WTC11 (cell line): ENCODE measurements around the gene C2CD4A. TPM values are rescaled to one million over a fixed set of nuclear protein-coding genes. Genes with fewer than 3 reads are reported as not detected.

Experiments used
- ATAC-seq: fragments of 200-7000 bp; cut with Tn5 transposase; 2 replicates; pipeline ENCODE4 v1.10.0; 2021; ENCODE audit warnings: mild to moderate bottlenecking, moderate library complexity
- CTCF ChIA-PET: fragments of 300-600 bp; sonication (Branson Sonifier 250); formaldehyde crosslinking; loops from one replicate; lab custom pipeline; 2021; ENCODE audit warnings: antibody characterized with exemption; lab: Charles Lee
- POLR2A ChIA-PET: fragments of 350-600 bp; sonication (Branson Sonifier 250); formaldehyde crosslinking; loops from one replicate; lab custom pipeline; 2021; ENCODE audit warnings: antibody characterized with exemption; lab: Charles Lee
- DNase-seq: peaks from one replicate; pipeline ENCODE4 v3.0.0; 2021; ENCODE audit warnings: low spot score
- H3K27ac Mint-ChIP-seq: 2 replicates; pipeline ENCODE4 v1.8.0; 2021; ENCODE audit warnings: mixed read lengths
- H3K27me3 Mint-ChIP-seq: 2 replicates; pipeline ENCODE4 v1.8.0; 2021; ENCODE audit warnings: low read depth, mild to moderate bottlenecking, moderate library complexity, mixed read lengths
- H3K36me3 Mint-ChIP-seq: 2 replicates; pipeline ENCODE4 v1.8.0; 2021; ENCODE audit warnings: mixed read lengths
- H3K4me1 Mint-ChIP-seq: 2 replicates; pipeline ENCODE4 v1.8.0; 2022; ENCODE audit warnings: mixed read lengths
- H3K4me3 Mint-ChIP-seq: 2 replicates; pipeline ENCODE4 v1.8.0; 2021; ENCODE audit warnings: mild to moderate bottlenecking, moderate library complexity, mixed read lengths
- H3K9me3 Mint-ChIP-seq: 2 replicates; pipeline ENCODE4 v1.8.0; 2021; ENCODE audit warnings: mixed read lengths
- CBFB ChIP-seq: sonication (generic); formaldehyde crosslinking; IDR thresholded peaks from 2 replicates; pipeline ENCODE4 v1.8.1; 2022; ENCODE audit warnings: mild to moderate bottlenecking, low read depth, missing genetic modification reagents
- ESRRA ChIP-seq: sonication (generic); formaldehyde crosslinking; IDR thresholded peaks from 2 replicates; pipeline ENCODE4 v1.8.1; 2022; ENCODE audit warnings: mild to moderate bottlenecking, missing genetic modification reagents, borderline replicate concordance
- HMGXB4 ChIP-seq: sonication (generic); formaldehyde crosslinking; IDR thresholded peaks from 2 replicates; pipeline ENCODE4 v1.8.1; 2023; ENCODE audit warnings: mild to moderate bottlenecking, moderate library complexity, missing genetic modification reagents
- IRF2 ChIP-seq: sonication (generic); formaldehyde crosslinking; IDR thresholded peaks from 2 replicates; pipeline ENCODE4 v1.8.0; 2022; ENCODE audit warnings: low read depth, missing genetic modification reagents, borderline replicate concordance
- JAZF1 ChIP-seq: fragments of 250-450 bp; sonication (Bioruptor Pico); IDR thresholded peaks from 2 replicates; pipeline ENCODE4 v1.9.0; 2021; ENCODE audit warnings: moderate library complexity, mild to moderate bottlenecking, inconsistent platforms
- KAT7 ChIP-seq: sonication (generic); formaldehyde crosslinking; IDR thresholded peaks from 2 replicates; pipeline ENCODE4 v1.8.1; 2023; ENCODE audit warnings: missing genetic modification reagents, mild to moderate bottlenecking, borderline replicate concordance
- MAX ChIP-seq: sonication (generic); formaldehyde crosslinking; IDR thresholded peaks from 2 replicates; pipeline ENCODE4 v1.8.0; 2022; ENCODE audit warnings: mild to moderate bottlenecking, missing genetic modification reagents
- NFATC4 ChIP-seq: fragments of 250-450 bp; sonication (Bioruptor Pico); IDR thresholded peaks from 2 replicates; pipeline ENCODE4 v1.9.0; 2021; ENCODE audit warnings: mild to moderate bottlenecking
- NR1H2 ChIP-seq: sonication (generic); formaldehyde crosslinking; IDR thresholded peaks from 2 replicates; pipeline ENCODE4 v1.9.0; 2021; ENCODE audit warnings: mild to moderate bottlenecking, moderate library complexity, missing genetic modification reagents
- NR3C1 ChIP-seq: sonication (generic); formaldehyde crosslinking; conservative IDR thresholded peaks from 2 replicates; pipeline ENCODE4 v1.8.1; 2023; ENCODE audit warnings: low read depth, mild to moderate bottlenecking, missing genetic modification reagents
- PREB ChIP-seq: sonication (generic); formaldehyde crosslinking; IDR thresholded peaks from 2 replicates; pipeline ENCODE4 v1.8.1; 2022; ENCODE audit warnings: mild to moderate bottlenecking, missing genetic modification reagents, moderate library complexity, borderline replicate concordance
- SMAD4 ChIP-seq: sonication (generic); formaldehyde crosslinking; IDR thresholded peaks from 2 replicates; pipeline ENCODE4 v1.8.0; 2022; ENCODE audit warnings: mild to moderate bottlenecking, missing genetic modification reagents
- SOX15 ChIP-seq: fragments of 250-450 bp; sonication (Bioruptor Pico); IDR thresholded peaks from 2 replicates; pipeline ENCODE4 v1.9.0; 2021; ENCODE audit warnings: mild to moderate bottlenecking
- STAT6 ChIP-seq: sonication (generic); formaldehyde crosslinking; conservative IDR thresholded peaks from 2 replicates; pipeline ENCODE4 v1.8.1; 2023; ENCODE audit warnings: mild to moderate bottlenecking, low read depth, missing genetic modification reagents, moderate library complexity
- ZNF281 ChIP-seq: sonication (generic); formaldehyde crosslinking; IDR thresholded peaks from 2 replicates; pipeline ENCODE4 v1.8.0; 2023; ENCODE audit warnings: mild to moderate bottlenecking, missing genetic modification reagents
- total RNA-seq: library from RNA; stranded (reverse); gene quantifications from 3 replicates; pipeline ENCODE4 v1.2.3, GENCODE V29; 2021

Gene C2CD4A
- total RNA-seq, 1 experiment from 2014 or later: 0.42 TPM

GRCh38 chr15:62094388-62094787 is 27.6 kb downstream of the C2CD4A start (continued):
- TF ChIP-seq PREB (CRISPR knock-in tag) (no peak), CBFB (CRISPR knock-in tag) (no peak), ESRRA (CRISPR knock-in tag) (no peak), NFATC4 (CRISPR knock-in tag) (no peak), HMGXB4 (no peak), IRF2 (CRISPR knock-in tag) (no peak), NR3C1 (CRISPR knock-in tag) (no peak), ZNF281 (CRISPR knock-in tag) (no peak), SMAD4 (CRISPR knock-in tag) (no peak), JAZF1 (CRISPR knock-in tag) (no peak), NR1H2 (no peak)

- ChIA-PET CTCF (interaction anchor here (1.0 kb wide), 1 partner anchor 155 kb away, joined by 3 read pairs; no protein-coding TSS in a partner anchor), POLR2A (no interaction called here)
- ATAC-seq: no peak
- H3K27me3 Mint-ChIP-seq: no peaks in the 10 kb centered on the region
- H3K36me3 Mint-ChIP-seq: no peaks in the 10 kb centered on the region
- no peak overlapping the region for H3K27ac Mint-ChIP-seq
- H3K4me3 Mint-ChIP-seq: no peak overlapping the region
- TF ChIP-seq MAX (no peak), SOX15 (CRISPR knock-in tag) (no peak), STAT6 (CRISPR knock-in tag) (no peak), KAT7 (CRISPR knock-in tag) (no peak), PREB (CRISPR knock-in tag) (no peak)
- DNase-seq: no peak
- no peaks in the 10 kb centered on the region for H3K9me3 Mint-ChIP-seq
- no peaks in the 10 kb centered on the region for H3K4me1 Mint-ChIP-seq
Observed at GRCh38 chr15:62099094-62099601, 32.4 kb downstream of the C2CD4A start.
